RWPE1 (cell line): ENCODE measurements around the gene FPGS.
"Not testable (repeated sequence)": the region's sequence is repeated elsewhere in the genome, so short reads cannot be mapped to it uniquely, and the experiment has no call there.

Experiments used
- CTCF ChIA-PET: fragments of 350-600 bp; sonication (Branson Sonifier 250); formaldehyde crosslinking; extraction: SDS; loops from one replicate; lab custom pipeline; 2021; lab: Yijun Ruan, JAX
- POLR2A ChIA-PET: fragments of 400-600 bp; formaldehyde crosslinking; extraction: SDS; loops from one replicate; lab custom pipeline; 2020; ENCODE audit warnings: antibody characterized with exemption; ENCODE audit not compliant: low non-redundant PET; lab: Yijun Ruan, JAX
- DNase-seq: peaks from one replicate; pipeline ENCODE4 v3.0.0; 2012; ENCODE audit warnings: low spot score
- H3K27ac ChIP-seq: fragments of 450-650 bp; 2 replicates; pipeline ENCODE4 v1.5.1; 2017
- TF ChIP-seq, protein P1 (sequence below): fragments of 450-650 bp; conservative IDR thresholded peaks from 2 replicates; pipeline ENCODE4 v1.5.1; 2017; ENCODE audit warnings: low read depth, mild to moderate bottlenecking

FPGS gene

DNA sequence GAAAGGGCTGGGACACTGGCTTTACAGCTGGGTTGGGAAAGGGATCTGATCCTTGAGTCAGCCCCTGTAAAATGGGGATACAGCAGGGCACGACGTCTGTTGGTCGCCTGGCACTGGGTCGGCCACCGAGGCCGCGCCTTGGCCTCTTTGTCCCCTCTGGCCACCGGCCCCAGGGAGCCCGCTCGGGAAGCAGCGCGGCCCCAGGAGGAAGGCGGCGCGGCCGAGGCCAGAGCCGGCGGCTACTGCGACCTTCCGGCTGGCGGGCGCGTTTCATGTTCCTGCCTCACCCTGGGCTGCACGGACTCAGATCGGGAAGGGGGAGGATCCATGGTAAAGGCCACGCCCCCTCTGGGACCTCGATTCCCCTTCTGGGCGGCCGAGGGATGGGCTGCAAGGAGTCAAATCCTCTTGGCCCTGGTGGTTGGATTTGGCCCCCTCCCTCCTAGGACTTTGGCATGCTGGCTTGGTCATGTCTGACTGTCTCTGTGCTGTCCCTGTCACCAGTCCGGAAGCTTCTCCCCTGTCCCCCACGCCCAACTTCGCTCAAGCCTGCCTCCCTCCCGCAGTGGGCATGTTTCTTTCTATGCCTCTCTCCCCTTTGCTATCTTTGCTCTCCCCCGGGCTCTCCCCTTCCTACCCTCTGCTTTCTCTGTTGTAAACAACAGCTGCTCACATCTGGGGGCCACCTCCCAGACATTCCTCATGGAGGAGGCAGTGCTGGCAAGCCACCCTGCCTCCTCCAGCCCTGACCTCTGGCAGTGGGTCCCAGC, 25.8 kb downstream of the FPGS start:
- POLR2A ChIA-PET = no interaction called here
- peak overlapping the region; percentile 18 for H3K27ac ChIP-seq

DNA sequence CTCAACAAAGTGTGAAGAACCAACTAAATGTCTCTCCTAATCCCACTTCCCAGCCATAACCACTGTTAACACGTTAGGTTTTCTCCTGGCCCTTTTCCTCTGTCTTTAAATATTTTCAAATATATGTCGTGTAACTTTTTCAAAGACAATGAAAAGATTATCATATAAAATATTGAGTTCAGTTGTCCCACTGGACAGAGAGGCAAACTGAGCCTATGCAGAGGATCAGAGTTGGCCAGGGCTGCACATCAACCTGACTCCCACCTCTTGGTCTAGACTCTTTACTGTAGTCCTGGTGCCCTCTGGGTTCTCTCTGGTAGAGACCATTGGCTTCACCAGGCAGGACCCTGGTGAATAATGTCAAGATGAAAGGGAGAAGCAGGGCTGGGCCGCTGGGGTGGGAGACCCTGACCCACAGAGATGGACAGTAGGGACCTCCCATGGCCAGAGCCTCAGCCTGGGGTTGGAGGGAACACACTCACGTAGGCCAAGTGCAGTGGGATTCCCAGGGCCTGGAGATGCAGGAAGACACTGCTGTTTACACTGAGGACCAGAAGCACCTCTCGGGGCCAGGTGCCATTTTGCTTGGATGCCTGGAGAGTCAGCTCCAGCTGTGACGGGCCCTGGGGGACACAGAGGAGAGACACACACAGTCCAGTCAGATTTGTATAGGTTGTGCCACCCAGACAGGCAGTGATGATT, 26.7 kb downstream of the FPGS start:
- DNase-seq = no peak
- ChIA-PET POLR2A (interaction anchor here (0.7 kb wide), 1 partner anchor 40 kb away, joined by 3 read pairs; no protein-coding TSS in a partner anchor), CTCF (interaction anchor here (1.1 kb wide), 1 partner anchor 40 kb away, joined by 3 read pairs; no protein-coding TSS in a partner anchor)
- TF ChIP-seq, protein P1, sequence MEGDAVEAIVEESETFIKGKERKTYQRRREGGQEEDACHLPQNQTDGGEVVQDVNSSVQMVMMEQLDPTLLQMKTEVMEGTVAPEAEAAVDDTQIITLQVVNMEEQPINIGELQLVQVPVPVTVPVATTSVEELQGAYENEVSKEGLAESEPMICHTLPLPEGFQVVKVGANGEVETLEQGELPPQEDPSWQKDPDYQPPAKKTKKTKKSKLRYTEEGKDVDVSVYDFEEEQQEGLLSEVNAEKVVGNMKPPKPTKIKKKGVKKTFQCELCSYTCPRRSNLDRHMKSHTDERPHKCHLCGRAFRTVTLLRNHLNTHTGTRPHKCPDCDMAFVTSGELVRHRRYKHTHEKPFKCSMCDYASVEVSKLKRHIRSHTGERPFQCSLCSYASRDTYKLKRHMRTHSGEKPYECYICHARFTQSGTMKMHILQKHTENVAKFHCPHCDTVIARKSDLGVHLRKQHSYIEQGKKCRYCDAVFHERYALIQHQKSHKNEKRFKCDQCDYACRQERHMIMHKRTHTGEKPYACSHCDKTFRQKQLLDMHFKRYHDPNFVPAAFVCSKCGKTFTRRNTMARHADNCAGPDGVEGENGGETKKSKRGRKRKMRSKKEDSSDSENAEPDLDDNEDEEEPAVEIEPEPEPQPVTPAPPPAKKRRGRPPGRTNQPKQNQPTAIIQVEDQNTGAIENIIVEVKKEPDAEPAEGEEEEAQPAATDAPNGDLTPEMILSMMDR = no peak
- H3K27ac ChIP-seq = peak overlapping the region; percentile 17

More for the DNA sequence above, 25.8 kb downstream of the FPGS start:
- CTCF ChIA-PET = interaction anchor here (1.0 kb wide), 1 partner anchor 41 kb away, joined by 5 read pairs; no protein-coding TSS in a partner anchor
- peak; percentile 57 for DNase-seq
- TF ChIP-seq, protein P1 = no peak

DNA sequence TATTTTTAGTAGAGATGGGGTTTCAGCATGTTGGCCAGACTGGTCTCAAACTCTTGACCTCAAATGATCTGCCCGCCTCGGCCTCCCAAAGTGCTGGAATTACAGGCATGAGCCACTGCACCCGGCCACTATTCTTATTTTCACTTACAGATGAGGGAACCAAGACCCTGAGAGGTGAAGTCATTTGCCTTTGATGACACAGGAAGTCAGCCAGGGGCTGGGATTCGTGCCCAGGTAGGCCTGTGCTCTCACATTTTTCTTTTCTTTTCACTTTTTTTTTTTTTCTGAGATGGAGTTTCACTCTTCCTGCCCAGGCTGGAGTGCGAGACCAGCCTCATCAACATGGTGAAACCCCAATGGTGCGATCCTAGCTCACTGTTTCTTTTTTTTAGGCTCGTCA, 29.6 kb downstream of the FPGS start:
- H3K27ac ChIP-seq = 0 out of 2 replicates have a peak overlapping the region, but pooled peaks have one; percentile 20
- TF ChIP-seq, protein P1 = no peak
- no peak for DNase-seq
- ChIA-PET CTCF (no interaction called here), POLR2A (no interaction called here)

DNA sequence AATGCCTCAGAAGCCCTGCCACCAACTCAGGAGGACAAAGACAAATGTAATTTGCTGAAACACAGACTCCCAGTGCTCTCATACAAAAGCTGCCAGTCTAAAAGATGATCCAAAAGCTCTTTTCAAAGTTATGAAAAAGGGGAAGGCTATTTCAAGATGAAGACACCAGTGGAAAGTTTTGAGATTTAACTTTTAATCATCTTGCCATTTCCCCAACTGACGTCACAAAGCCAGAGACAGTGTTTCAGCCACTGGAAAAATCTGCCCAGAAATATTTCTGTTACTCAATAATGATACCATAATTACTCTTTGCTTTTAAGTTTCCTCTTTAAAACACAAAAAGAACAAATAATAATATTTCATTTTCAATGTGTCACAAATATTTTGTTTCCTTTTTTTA, 30.9 kb downstream of the FPGS start:
- TF ChIP-seq, protein P1 = no peak
- ChIA-PET CTCF (no interaction called here), POLR2A (interaction anchor here (0.7 kb wide), 2 partner anchors 20 to 377 kb away, joined by 7 to 11 read pairs; no protein-coding TSS in a partner anchor)
- no peak overlapping the region for H3K27ac ChIP-seq
- DNase-seq = no peak

DNA sequence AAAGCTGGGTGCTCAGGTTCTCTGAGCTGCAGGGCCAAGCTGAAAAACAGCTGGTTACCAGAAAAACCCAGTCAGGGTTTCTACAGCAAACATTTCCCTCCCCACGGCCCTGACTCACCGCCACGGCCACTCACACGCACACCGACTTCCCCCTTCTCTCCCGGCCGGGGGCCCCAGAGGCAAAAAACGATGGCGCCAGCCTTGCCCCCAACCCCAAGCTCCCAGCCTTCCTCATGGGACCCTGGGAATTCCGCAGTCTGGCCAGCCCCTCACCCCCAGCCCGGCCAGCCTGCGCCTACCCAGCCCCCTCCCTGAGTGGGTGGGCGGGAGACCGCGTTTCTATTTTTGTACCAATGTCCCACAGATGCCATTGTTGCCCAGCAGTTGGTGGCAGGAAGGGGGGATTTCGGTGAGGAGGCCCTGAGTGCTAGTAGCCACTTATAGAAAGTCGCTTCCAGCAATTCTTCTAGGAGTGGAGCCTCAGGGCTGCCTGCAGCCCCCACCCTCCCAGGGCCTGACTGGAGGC, 33.4 kb downstream of the FPGS start:
- DNase-seq = no peak
- CTCF ChIA-PET = interaction anchor here (0.7 kb wide), 1 partner anchor 11 kb away, joined by 4 read pairs; no protein-coding TSS in a partner anchor
- POLR2A ChIA-PET = no interaction called here
- peak overlapping the region; percentile 4 for H3K27ac ChIP-seq
- TF ChIP-seq, protein P1 = no peak

DNA sequence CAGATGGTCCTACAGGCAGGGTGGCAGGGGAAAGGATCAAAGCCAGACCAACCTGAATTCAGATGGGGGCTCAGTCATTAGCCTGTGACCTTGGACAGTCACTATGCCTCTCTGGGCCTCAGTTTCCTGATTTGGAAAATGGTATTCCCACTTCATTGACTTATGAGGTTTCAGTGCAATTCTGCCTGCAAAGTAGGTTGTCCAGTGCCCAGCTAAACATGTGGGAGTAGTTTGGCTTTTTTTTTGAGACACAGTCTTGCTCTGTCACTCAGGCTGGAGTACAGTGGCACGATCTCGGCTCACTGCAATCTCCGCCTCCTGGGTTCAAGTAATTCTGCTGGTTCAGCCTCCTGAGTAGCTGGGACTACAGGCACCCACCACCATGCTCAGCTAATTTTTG, 33.9 kb downstream of the FPGS start:
- DNase-seq, POLR2A ChIA-PET, CTCF ChIA-PET: not testable (repeated sequence)
- H3K27ac ChIP-seq = peak overlapping the region; percentile 4
